ENCODE data around the gene INKA2.

Gene INKA2

GRCh38 chr1:111779546-111779945, 40.4 kb upstream of the INKA2 start:
- H3K4me3 ChIP-seq (ENCODE audit: low read length) = no peak overlapping the region
- H3K79me2 ChIP-seq (ENCODE audit: low read length) = no peaks in the 10 kb centered on the region
- no peak overlapping the region for H2AFZ ChIP-seq (ENCODE audit: low read length)
- no peaks in the 10 kb centered on the region for H4K20me1 ChIP-seq (ENCODE audit: insufficient read depth, low read length)
- H3K27ac ChIP-seq (ENCODE audit: low read length) = no peak overlapping the region
- no peaks in the 10 kb centered on the region for H3K27me3 ChIP-seq (replicated peaks; ENCODE audit: insufficient read depth, low read length)
- no peaks in the 10 kb centered on the region for H3K4me1 ChIP-seq (ENCODE audit: low read length)
- DNase-seq = no peak
- no peaks in the 10 kb centered on the region for H3K9me2 ChIP-seq (replicated peaks; ENCODE audit: insufficient read depth, low read length)
- no peak overlapping the region for H3K9ac ChIP-seq (ENCODE audit: low read length)
- H3K36me3 ChIP-seq (replicated peaks; ENCODE audit: insufficient read depth, low read length) = no peaks in the 10 kb centered on the region
- no peaks in the 10 kb centered on the region for H3F3A ChIP-seq (ENCODE audit: insufficient read depth, low read length)
- H3K4me2 ChIP-seq (ENCODE audit: low read depth, low read length) = no peak overlapping the region
- H3K9me3 ChIP-seq (replicated peaks; ENCODE audit: insufficient read depth, low read length) = no peaks in the 10 kb centered on the region
- TF ChIP-seq EZH2 (optimal IDR thresholded peaks at IDR 0.05; ENCODE audit: low read depth, low read length) (no peak), EZH2phosphoT487 (IDR thresholded peaks at IDR 0.05; ENCODE audit: low read length) (no peak)
- TF ChIP-seq, protein P1, sequence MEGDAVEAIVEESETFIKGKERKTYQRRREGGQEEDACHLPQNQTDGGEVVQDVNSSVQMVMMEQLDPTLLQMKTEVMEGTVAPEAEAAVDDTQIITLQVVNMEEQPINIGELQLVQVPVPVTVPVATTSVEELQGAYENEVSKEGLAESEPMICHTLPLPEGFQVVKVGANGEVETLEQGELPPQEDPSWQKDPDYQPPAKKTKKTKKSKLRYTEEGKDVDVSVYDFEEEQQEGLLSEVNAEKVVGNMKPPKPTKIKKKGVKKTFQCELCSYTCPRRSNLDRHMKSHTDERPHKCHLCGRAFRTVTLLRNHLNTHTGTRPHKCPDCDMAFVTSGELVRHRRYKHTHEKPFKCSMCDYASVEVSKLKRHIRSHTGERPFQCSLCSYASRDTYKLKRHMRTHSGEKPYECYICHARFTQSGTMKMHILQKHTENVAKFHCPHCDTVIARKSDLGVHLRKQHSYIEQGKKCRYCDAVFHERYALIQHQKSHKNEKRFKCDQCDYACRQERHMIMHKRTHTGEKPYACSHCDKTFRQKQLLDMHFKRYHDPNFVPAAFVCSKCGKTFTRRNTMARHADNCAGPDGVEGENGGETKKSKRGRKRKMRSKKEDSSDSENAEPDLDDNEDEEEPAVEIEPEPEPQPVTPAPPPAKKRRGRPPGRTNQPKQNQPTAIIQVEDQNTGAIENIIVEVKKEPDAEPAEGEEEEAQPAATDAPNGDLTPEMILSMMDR (IDR thresholded peaks at IDR 0.05; ENCODE audit: low read length) = no peak

DNA sequence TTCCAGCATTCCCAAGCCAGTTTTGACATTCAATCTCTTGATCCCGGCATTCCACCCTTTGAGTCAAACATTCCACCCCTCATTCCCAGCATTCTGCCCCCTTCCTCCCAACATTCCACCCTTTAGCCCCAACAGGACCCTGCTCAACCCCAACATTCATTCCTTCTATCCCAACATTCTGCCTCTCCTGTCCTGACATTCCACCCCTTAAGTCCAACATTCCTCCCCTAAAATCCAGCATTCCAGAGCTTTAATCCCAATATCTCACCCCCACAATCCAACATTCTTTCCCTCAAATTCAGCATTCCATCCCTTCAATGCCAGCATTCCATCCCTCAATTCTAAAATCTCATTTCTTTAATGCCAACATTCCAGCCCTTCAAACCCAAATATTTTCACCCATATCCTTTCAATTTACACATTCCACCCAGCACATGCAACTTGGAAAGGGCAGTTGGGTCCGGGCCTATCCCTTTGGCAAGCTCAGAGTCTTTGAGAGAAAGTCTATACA, 39.4 kb upstream of the INKA2 start:
- Histone ChIP-seq H3K27ac (ENCODE audit: low read length) (no peak overlapping the region), H4K20me1 (ENCODE audit: insufficient read depth, low read length) (no peaks in the 10 kb centered on the region), H3K27me3 (replicated peaks; ENCODE audit: insufficient read depth, low read length) (no peaks in the 10 kb centered on the region), H3K9me2 (replicated peaks; ENCODE audit: insufficient read depth, low read length) (no peaks in the 10 kb centered on the region), H3K79me2 (ENCODE audit: low read length) (no peaks in the 10 kb centered on the region), H3K36me3 (replicated peaks; ENCODE audit: insufficient read depth, low read length) (no peaks in the 10 kb centered on the region), H3K4me3 (ENCODE audit: low read length) (no peak overlapping the region), H3K9ac (ENCODE audit: low read length) (no peak overlapping the region), H3K4me2 (ENCODE audit: low read depth, low read length) (no peak overlapping the region), H2AFZ (ENCODE audit: low read length) (no peak overlapping the region), H3K4me1 (ENCODE audit: low read length) (no peaks in the 10 kb centered on the region), H3K9me3 (replicated peaks; ENCODE audit: insufficient read depth, low read length) (no peaks in the 10 kb centered on the region), H3F3A (ENCODE audit: insufficient read depth, low read length) (no peaks in the 10 kb centered on the region)
- DNase-seq = no peak
- TF ChIP-seq EZH2 (optimal IDR thresholded peaks at IDR 0.05; ENCODE audit: low read depth, low read length) = no peak
- TF ChIP-seq, protein P1 (IDR thresholded peaks at IDR 0.05; ENCODE audit: low read length) = no peak
- TF ChIP-seq EZH2phosphoT487 (IDR thresholded peaks at IDR 0.05; ENCODE audit: low read length) = no peak

DNA sequence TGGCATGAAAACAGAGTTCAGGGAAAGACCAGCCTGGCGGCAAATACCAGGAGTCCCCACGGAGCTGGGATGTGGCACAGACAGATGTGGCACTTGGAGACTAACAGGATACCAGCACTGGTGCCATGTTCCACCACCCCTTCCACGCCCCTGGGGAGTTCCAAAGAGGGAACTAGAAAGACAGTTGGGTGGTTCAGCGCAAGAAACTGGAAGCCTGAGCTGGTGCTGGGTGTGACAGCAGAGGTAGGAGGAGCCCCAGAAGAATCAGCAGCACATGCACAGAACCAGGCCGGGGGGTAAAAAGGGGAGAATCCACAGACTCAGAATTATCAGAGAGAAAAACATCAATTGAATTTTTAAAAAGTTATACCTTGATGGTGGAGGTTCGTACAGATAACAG, 38.9 kb upstream of the INKA2 start:
- no peaks in the 10 kb centered on the region for H3K27me3 ChIP-seq (replicated peaks; ENCODE audit: insufficient read depth, low read length)
- no peaks in the 10 kb centered on the region for H3K79me2 ChIP-seq (ENCODE audit: low read length)
- TF ChIP-seq EZH2 (optimal IDR thresholded peaks at IDR 0.05; ENCODE audit: low read depth, low read length) (no peak), EZH2phosphoT487 (IDR thresholded peaks at IDR 0.05; ENCODE audit: low read length) (no peak)
- TF ChIP-seq, protein P1 (IDR thresholded peaks at IDR 0.05; ENCODE audit: low read length) = no peak
- no peak overlapping the region for H3K4me2 ChIP-seq (ENCODE audit: low read depth, low read length)
- H3K27ac ChIP-seq (ENCODE audit: low read length) = no peak overlapping the region
- no peak overlapping the region for H2AFZ ChIP-seq (ENCODE audit: low read length)
- H3K9ac ChIP-seq (ENCODE audit: low read length) = no peak overlapping the region
- no peaks in the 10 kb centered on the region for H3K9me2 ChIP-seq (replicated peaks; ENCODE audit: insufficient read depth, low read length)
- DNase-seq = no peak
- no peaks in the 10 kb centered on the region for H3K9me3 ChIP-seq (replicated peaks; ENCODE audit: insufficient read depth, low read length)
- no peaks in the 10 kb centered on the region for H3K36me3 ChIP-seq (replicated peaks; ENCODE audit: insufficient read depth, low read length)
- H3K4me1 ChIP-seq (ENCODE audit: low read length) = no peaks in the 10 kb centered on the region
- no peak overlapping the region for H3K4me3 ChIP-seq (ENCODE audit: low read length)
- H4K20me1 ChIP-seq (ENCODE audit: insufficient read depth, low read length) = no peaks in the 10 kb centered on the region
- H3F3A ChIP-seq (ENCODE audit: insufficient read depth, low read length) = no peaks in the 10 kb centered on the region

Data from MM.1S (cell line).